Activated CD8-positive, alpha-beta memory T cell treated with anti-CD3 and anti-CD28 coated beads for 36 hours (primary cell): ENCODE data around the gene SLC6A12. TPM values are rescaled to one million over a fixed set of nuclear protein-coding genes. Genes with fewer than 3 reads are reported as not detected.
"Not testable (repeated sequence)": the region's sequence is repeated elsewhere in the genome, so short reads cannot be mapped to it uniquely, and the experiment has no call there.

Experiments used
- CTCF ChIA-PET: fragments of 350-600 bp; sonication (Branson Sonifier 250); formaldehyde crosslinking; loops from one replicate; lab custom pipeline; 2021; ENCODE audit warnings: antibody characterized with exemption; lab: Charles Lee
- POLR2A ChIA-PET: fragments of 350-600 bp; sonication (Branson Sonifier 250); formaldehyde crosslinking; loops from one replicate; lab custom pipeline; 2021; ENCODE audit warnings: antibody characterized with exemption; lab: Charles Lee
- total RNA-seq, 2 experiments: library from RNA; stranded (reverse); gene quantifications; one replicate each; pipeline ENCODE4 v1.2.3, GENCODE V29; 2021

The SLC6A12 gene
- total RNA-seq, 2 experiments from 2014 or later: 0.32 to 0.44 TPM

DNA sequence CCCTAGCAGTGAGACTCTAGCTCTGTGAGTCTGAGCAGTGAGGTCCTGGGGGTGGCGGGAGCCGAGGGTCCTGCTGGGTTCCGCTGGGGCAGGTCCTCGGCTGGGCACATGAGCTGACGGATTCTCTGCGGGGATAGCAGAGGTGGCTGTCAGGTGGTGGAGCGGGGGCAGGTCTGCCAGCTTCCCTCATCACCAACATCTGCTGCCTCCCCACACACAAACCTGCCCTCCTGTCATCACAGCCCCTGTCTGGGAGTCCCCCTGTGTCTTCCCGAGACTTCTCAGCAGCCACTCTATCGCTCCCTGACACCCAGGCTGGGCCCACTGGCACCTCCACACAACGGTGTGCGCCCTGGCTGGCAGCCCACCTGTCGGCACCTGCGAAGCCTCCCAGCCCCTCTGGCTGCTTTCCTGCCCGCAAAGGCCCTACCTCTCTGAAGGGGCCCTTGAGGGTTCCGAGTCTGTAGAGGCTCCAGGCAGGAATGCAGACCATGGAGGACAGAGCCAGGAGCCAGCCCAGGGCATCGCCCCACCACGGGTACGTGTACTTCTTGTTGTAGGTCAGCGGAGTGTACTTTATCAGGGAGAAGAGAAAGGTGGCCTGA lies 7.1 kb upstream of the SLC6A12 start:
- ChIA-PET POLR2A (no interaction called here), CTCF (interaction anchor here (2.3 kb wide), 1 partner anchor 13 kb away, joined by 9 read pairs; no protein-coding TSS in a partner anchor)

DNA sequence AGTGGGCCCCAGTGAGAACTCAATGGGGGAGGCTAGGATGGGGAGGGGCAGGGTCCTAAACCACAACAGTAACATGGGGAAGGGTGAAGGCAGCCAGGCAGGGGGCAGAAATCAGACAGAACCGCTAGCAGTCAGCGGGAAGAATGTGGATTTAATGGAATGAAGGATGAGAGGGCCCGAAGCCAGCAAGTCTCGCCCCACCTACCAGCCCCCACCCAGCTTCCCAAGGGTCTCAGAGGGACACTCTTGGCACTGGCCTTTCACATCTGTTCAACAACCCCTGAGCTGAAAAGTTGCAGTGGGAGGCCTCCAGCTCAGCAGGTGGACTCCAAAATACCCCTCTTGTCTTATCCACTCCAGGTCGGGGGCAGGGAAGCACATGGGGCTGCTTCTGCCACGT lies 6.5 kb upstream of the SLC6A12 start:
- ChIA-PET CTCF (interaction anchor here (1.0 to 2.3 kb wide), 4 partner anchors 13 to 71 kb away, joined by 3 to 9 read pairs (median 4); no protein-coding TSS in a partner anchor), POLR2A (no interaction called here)

DNA sequence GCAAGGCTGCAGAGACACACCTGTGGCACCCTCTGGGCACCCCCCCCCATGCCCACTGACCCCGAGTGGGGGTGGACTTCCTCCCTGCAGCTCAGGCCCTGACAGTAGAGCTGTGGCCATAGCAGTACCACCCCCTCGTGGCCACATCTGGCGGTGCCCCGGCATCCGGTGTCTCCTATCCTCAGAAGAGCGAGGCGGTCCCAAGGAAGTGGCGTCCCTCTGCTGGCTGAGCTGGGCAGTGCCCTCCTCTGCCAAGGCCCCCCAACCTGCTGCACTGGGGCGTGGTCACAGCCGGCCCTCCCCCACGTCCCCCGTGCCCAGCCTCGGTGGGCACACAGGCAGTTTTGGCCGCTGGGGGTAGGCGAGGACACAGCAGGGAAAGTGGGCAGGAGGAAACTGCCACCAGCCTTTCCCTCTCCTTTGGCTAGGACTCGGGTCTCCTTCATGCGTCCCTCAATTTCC lies 6.0 kb upstream of the SLC6A12 start:
- ChIA-PET POLR2A (no interaction called here), CTCF (interaction anchor here (1.0 to 2.3 kb wide), 6 partner anchors 7 to 70 kb away, joined by 3 to 9 read pairs (median 4); no protein-coding TSS in a partner anchor)

DNA sequence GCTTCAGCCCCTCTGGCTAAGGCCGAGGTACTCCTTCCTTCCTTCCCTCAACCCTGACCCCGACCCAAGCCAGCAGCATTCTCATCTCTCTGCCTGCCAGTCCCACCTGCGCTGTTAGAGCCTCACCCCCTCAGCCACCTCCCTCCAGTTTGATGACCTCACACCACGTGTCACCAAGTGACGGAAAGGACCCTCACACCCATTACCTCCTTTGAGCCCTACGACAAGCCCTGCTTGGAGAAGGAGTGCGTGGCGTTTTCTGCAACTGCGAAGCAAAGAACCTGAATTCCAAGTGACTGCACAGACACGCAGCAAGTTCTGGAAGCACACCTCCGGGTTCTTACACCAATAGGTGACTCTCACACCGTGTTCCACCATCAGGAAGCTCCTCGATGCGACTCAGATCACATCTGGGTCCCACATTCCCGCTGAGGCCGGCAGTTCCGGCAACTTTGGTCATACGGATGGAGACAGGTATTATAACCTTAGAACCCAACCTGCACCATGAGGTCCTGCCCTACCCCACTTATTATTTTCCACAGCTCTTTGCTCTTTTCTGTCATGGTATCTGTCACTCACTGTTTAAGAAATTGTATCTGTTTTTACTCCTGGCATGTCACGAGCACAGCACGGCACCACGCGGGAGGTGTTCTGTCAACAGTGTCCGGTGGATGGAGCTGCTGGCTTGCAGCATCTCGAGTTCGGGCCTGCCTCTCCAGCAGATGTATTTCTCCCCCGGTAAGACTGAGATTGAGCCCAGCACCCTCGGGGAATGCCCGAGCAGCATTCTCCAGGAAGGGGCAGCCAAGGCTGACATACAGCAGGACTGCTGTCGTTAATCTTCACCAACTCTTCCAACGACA lies 5.0 kb upstream of the SLC6A12 start:
- CTCF ChIA-PET: interaction anchor here (1.0 to 2.3 kb wide), 5 partner anchors 8 to 69 kb away, joined by 3 to 9 read pairs (median 4); no protein-coding TSS in a partner anchor
- POLR2A ChIA-PET: no interaction called here

DNA sequence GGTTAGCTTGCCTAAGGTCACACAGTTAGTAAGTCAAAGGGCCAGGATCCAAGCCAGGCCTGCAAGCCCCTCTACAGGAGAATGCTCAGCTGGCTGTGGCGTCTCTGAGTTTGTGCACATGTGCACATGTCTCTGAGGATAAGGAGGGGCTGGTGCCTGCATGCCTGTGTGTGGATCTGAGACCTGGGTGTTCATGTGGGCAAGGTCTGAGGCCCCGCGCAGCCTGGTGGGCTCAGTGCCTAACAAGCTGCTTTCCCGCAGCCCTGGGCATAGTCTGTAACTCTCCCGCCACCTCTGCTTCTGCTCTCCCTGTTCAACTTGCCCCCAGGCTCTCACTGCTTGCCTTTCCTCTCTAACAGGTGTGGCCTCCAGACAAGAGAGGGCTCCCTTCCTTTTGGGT lies 4.3 kb upstream of the SLC6A12 start:
- CTCF ChIA-PET: no interaction called here

DNA sequence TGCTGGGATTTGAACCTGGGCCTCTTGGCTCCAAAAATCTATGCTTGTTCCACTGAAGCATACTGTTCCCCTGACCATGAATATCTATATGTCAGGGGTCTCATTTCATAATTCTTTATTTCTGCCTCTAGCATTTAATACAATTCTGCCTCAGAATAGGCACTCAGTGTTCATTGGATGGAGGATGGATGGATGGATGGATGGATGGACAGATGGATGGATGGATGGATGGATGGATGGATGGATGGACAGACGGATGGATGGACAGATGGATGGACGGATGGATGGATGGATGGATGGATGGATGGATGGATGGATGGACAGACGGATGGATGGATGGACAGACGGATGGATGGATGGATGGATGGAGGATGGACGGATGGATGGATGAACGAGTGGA lies 3.1 kb upstream of the SLC6A12 start:
- CTCF ChIA-PET, POLR2A ChIA-PET: not testable (repeated sequence)

More for the DNA sequence above, 4.3 kb upstream of the SLC6A12 start:
- POLR2A ChIA-PET: no interaction called here

DNA sequence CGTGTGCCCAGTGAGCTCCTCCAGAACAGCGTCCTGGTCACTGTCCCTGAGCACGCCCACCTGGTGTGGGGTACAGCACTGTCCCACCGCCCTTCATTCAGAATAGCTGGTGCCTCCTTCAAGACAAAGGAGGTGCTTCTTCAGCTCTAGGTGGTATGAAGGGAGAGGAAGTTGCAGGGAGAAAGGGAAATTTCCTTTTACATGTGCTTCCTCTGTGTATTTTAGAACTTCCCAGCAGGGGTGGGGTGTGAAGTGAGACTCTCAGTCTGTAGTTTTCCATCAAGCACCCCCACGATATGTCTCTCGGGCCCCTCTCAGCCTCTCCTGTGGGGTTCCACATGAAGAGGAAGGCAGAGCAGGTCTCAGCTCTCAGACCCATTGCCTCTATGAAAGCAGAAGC lies 1.2 kb upstream of the SLC6A12 start:
- POLR2A ChIA-PET: no interaction called here
- CTCF ChIA-PET: no interaction called here

DNA sequence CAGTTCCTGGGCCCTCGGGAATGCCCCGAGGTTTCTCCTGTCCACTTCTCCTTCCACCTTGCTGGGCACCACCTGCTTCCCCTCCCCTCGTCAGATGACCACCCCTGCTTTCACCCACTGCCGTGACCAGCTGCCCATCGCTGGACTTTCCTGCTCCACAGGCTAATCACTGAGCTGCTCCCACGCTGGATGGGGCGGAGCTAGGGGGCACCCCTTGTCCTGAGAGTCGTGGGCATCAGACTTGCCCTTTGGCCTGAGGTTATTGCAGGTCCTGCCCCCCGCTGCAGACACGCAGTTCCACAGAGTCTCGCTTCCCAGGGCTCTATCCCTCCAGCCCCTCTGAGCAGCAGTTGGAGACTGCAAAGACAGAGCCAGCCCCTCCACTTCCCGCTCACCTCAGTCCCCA lies 427 bp downstream of the SLC6A12 start:
- ChIA-PET POLR2A (no interaction called here), CTCF (no interaction called here)

DNA sequence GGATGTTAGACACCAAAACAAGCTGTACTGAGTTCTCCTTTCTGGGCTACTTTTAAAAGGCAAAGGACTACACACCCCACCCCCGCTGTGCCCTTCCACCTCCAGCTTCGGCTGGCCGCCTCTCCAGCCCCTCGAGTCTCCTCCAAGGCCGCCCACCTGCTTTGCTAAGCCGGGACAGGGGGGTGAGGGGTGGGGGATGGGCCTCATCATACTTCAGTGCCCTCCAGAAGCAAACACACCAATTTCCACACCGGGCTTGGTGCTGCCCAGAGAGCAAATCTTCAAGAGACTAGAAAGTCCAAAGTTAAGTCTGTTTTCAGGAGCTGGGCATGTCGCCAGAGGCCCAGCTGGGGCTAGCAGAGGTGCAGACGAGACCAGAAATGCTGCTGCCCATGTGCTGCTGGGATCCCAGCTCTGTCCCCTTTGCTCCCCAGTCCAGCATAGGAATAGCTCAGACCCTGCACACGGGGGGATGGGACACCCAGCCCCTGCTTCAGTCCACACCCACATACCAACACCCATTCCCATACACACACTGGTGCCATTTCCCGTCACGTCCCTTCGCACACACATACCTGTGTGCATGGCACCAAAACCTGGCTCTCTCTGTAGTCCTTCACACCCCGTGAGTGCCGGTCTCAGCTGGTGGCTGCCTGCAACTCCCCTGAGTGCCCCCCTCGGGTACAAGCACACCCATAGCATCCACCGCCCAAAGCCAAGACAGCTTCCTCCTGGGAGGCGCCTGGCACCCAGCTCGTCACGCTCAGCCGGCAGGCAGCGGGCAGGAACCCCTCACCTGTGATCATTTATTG lies 1.0 kb downstream of the SLC6A12 start:
- ChIA-PET CTCF (no interaction called here), POLR2A (no interaction called here)

DNA sequence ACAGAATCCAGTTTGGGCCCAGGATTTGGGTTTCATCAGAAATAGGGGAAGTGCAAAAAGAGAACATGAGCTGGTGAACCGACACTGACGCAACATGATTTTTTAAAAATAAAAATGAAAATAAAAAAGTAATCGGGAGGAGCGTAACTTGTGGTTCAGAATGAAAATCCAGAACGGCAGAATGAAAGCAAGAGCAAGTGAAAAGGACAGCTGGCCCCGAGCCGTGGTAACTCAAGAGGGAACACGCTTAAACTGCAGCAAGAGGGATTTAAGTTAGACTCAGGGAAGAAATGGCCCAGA lies 1.6 kb downstream of the SLC6A12 start:
- POLR2A ChIA-PET: no interaction called here
- CTCF ChIA-PET: no interaction called here

DNA sequence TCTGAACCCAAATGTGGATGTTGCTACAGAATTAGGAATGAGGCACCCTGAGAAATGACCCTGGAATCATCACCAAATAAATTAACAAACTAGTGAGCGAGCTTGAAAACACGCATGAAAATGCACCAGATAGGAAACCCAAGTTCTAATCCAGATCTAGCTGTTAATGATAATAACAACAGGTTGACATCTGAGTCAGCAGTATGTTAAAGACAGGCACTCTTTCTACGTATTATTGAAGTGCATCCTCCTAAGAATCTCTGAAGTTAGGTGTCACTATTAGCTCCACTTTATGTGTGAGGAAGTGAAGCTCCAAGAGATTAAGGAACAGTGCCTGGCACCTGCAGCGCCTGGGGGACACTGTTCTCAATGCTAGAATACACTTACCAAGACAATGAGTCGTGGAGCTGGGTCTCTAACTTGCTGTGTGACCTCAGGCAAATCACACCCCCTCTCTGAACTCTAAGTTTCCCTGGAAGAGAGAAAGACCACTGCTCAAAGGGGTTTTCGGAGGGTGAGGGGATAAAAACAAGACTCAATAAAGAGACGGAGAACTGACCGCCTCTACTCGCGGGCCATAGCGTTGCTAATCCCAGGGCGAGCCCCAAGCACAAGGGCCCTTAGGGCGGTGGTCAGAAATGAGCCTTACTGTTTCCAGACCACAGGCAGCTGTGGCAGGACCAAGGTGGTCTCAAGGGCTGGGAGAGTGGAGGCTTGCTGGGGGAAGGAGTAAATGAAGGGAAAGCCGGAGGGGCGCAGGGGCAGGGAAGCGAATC lies 2.1 kb downstream of the SLC6A12 start:
- POLR2A ChIA-PET: no interaction called here
- CTCF ChIA-PET: no interaction called here

DNA sequence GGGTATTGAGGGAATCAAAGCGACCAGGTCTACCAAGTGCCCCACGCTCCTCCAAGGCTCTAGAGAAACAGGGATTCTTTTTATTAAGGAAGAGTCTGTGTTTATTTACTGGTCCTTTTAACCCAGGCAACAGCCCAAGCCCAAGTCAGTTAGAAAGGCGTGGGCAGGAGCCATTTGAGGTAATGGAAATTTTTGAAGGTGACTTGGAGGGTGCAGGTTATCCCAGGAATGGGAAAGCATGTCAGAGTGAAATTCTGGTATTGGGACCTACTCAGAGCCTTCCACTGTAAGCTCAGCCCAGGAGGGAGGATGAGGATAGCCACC lies 2.9 kb downstream of the SLC6A12 start:
- ChIA-PET POLR2A (no interaction called here), CTCF (no interaction called here)

DNA sequence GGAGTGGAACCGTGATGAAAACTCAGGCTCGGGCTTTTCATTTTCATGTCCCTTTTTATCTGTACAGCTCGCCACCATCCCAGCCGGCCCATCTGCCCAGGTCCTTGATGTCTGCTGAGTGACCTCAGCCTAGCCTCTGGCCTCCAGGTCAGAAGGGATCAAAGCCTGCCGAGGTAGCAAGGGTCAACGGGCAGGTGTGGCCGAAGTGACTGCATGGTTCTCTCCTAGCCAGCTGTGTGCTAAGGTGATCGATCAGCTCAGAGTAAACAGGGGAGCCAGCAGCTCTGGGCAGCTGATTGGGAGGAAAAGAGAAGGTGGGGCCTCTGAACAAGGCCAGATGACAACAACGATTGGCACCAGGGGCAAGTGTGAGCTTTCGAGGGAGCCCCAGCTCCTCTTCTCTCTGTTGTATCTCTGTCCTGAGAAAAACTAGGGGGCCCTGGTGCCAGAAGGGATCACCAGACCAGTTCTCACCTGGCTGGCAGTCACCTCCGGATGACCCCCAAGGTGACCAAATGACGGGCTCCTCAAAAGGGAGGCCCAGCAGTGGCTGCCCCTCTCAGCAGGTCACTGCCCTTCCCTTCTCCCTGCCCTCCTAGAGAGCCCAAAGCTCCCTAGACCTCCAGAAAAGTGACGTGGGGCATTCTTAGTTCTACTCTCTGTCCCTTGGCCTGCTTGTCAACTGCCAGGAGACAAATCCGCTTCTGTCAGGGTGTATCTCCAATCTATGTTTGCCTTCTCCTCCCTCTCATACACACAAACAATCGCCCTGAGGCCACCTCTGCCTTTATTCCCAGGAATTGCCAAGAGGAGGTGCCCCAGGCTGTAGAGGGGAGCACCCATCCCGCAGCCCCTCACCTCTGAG lies 3.4 kb downstream of the SLC6A12 start:
- ChIA-PET POLR2A (no interaction called here), CTCF (no interaction called here)

DNA sequence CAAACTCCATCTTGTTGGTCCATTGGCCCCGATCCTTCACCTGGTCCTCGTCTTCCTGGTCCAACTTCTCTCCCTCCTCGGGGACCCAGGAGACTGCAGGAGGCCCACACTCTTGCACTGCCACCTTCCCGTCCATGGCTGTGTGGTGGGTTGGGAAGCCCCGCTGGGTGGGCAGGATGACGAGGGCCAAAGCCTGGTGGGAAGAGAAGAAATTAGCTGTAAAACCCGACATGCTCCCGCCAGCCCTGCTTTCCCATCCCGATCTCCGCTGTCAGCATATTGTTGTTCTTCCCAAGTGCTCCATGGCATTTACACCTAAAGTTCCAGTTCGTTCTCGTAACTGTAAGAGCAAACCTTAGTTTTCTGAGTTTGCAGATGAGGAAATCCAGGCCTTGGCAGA lies 4.1 kb downstream of the SLC6A12 start:
- CTCF ChIA-PET: no interaction called here
- POLR2A ChIA-PET: no interaction called here

DNA sequence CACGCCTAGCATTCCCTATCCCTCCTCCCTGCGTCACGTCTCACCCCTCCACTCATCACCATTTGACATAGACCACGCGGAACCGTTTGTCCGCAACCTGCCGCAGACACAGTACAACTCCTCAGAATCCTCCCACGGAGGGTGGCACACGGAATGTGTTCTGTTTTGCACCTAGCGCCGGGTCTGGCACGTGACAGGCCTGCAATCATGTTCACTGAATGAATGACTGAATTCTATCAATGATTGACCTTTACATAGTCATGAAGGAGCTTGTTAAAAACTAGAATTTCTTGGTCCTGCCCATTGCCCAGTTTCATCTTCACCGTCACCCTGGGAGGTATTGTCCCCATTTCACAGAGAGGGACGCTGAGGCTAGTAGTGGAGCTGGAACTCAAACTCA lies 4.7 kb downstream of the SLC6A12 start:
- POLR2A ChIA-PET: no interaction called here
- CTCF ChIA-PET: no interaction called here

DNA sequence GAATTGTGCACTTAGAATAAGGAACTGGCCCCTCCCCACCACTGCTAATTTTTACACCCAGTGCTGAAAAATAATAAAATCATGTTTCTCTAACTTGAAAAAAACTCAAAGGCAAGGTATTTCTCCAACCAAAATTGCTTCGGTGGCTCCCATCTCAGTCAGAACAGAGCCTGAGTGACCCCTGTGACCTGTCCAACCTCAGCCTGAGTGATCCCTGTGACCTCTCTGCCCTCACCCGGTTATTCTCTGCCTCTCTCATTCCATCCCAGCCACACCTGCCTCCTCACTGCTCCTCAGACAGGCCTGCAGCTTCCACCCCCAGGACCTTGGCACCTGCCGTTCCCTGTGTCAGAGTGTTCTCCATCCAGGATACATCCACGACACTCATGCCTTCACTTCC lies 5.1 kb downstream of the SLC6A12 start:
- CTCF ChIA-PET: no interaction called here
- POLR2A ChIA-PET: no interaction called here

DNA sequence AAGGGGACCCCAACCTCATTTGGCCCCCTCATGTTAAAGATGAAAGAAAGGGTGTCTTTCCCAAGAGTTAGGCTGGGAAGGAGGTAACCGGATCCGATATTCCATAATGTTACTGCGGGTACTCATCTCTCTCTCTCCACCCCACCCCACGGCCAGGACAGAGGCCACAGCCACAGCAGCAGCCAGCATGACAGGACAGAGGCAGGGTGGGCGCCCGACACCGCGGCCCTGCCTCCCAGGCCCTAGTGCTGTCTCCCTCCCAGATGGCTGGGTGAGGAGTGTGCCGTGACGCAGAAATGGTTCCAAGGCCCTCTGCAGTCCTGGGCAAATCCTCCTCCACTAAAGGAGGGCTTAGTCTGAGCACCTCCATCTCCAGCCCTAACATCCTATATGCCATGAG lies 6.2 kb downstream of the SLC6A12 start:
- ChIA-PET POLR2A (no interaction called here), CTCF (no interaction called here)

DNA sequence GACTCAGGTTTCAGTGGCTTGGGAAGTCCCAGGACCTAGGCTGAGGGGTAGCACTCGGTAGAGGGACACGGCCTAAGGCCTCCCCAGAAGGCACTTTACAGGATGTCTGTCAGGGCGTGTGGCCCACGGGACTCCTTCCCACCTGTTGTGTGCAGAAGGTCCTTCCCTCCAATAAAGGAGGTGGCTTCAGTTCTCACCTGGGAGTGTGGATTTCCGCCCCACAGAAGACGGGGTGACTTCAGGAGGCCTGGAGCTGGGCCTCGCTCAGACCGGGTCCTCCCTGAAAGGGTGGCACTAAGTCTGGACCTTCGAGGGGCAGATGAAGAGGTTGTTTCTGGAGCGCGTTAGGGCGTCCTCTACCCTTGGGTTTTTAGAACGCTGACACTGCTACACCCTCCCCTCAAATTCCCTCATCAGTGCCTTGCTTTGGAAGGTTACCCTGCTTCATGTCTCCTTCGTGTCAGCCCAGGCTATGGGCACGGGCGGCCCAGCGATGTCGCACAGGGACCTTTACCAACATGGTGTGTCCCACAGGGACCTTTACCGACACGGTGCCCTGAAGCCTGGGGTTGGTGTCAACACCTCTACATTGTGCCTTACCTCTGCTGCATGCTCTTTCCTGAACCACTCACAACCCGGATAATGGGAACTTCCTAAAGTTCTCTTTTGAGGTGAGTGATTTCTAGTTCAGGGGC lies 7.1 kb downstream of the SLC6A12 start:
- ChIA-PET CTCF (no interaction called here), POLR2A (no interaction called here)
